ENCODE data around the gene PRADC1. TPM values are rescaled to one million over a fixed set of nuclear protein-coding genes. Genes with fewer than 3 reads are reported as not detected.

The PRADC1 gene
- total and polyA plus RNA-seq, 2 experiments from 2014 or later, result 40.7 to 47.8 TPM

DNA sequence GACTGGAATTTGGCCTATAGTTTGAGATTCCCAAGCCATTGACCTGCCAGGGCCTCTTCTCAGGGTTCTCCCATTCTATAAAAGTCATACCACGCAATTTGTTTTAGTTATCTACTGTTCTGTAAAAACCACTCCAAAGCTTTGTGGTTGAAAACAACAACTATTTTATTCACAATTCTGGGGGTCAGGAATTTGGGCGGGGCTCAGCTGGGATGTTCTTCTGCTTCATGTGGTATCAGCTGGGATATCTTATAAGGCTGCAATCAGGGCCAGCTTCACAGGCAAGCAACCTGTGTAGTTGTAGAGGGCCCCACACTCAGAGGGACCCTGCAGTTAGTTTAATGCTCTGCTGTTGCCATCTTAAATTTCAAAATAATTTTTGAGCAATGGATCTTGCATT is 47.1 kb downstream of the PRADC1 start:
- Histone ChIP-seq H3K36me3 (ENCODE audit: low read depth) (no peaks in the 10 kb centered on the region), H3K27ac (no peak overlapping the region), H3K79me2 (ENCODE audit: insufficient read depth) (no peaks in the 10 kb centered on the region), H3K4me2 (ENCODE audit: unreplicated experiment) (no peak overlapping the region), H3K4me3 (no peak overlapping the region), H2AFZ (no peak overlapping the region), H4K20me1 (ENCODE audit: insufficient read depth) (no peaks in the 10 kb centered on the region), H3K9me2 (ENCODE audit: insufficient read depth) (no peaks in the 10 kb centered on the region), H3K4me1 (ENCODE audit: insufficient read depth) (no peaks in the 10 kb centered on the region), H3K9ac (no peak overlapping the region), H3F3A (ENCODE audit: insufficient read depth) (no peaks in the 10 kb centered on the region), H3K9me3 (ENCODE audit: low read depth) (no peaks in the 10 kb centered on the region), H3K27me3 (replicated peaks; ENCODE audit: insufficient read depth) (peaks cover 13% of the 10 kb centered on the region; the same call in 1 of the 2 replicates)
- 32 to 38% methylated on average over 2 of the region's 2 CpGs for WGBS, 2 experiments (ENCODE audit: low coverage in 1 of 2, low lambda C conversion rate in 2 of 2, missing lambda C conversion rate in 2 of 2)
- TF ChIP-seq EZH2phosphoT487 (IDR thresholded peaks at IDR 0.05; ENCODE audit: insufficient read depth, low read depth) (no peak), EZH2 (IDR thresholded peaks at IDR 0.05; ENCODE audit: insufficient read depth, poor library complexity, severe bottlenecking) (no peak)
- DNase-seq, result no peak
- in situ Hi-C loops (cut with MboI), result loop anchor here (10.0 kb wide), 1 partner anchor 291 kb away; no protein-coding TSS in a partner anchor

Other genes starting within 250 kb of the PRADC1 start
- 16.4 and 17.1 TPM in 2 replicates for gene SFXN5, start 161.5 kb downstream of the PRADC1 start, total RNA-seq (2014; rRNA removed; shearing (Covaris generic))
- gene SFXN5, start 161.5 kb downstream of the PRADC1 start, polyA plus RNA-seq (2016; fragmentation: Nextera tagmentation; extraction: Ambion mirVana), result 7.3 and 10.0 TPM in 2 replicates
- gene RAB11FIP5, start 120.3 kb downstream of the PRADC1 start, total RNA-seq (2014; rRNA removed; shearing (Covaris generic)), result 71.9 and 76.6 TPM in 2 replicates
- 34.4 and 35.0 TPM in 2 replicates for gene RAB11FIP5, start 120.3 kb downstream of the PRADC1 start, polyA plus RNA-seq (2016; fragmentation: Nextera tagmentation; extraction: Ambion mirVana)
- not detected in 2 replicates for gene NOTO, start 30.7 kb downstream of the PRADC1 start, total RNA-seq (2014; rRNA removed; shearing (Covaris generic))
- gene NOTO, start 30.7 kb downstream of the PRADC1 start, polyA plus RNA-seq (2016; fragmentation: Nextera tagmentation; extraction: Ambion mirVana), result not detected in 2 replicates
- 20.1 and 33.0 TPM in 2 replicates for gene SMYD5, start 19.0 kb downstream of the PRADC1 start, total RNA-seq (2014; rRNA removed; shearing (Covaris generic))
- 15.0 and 17.5 TPM in 2 replicates for gene SMYD5, start 19.0 kb downstream of the PRADC1 start, polyA plus RNA-seq (2016; fragmentation: Nextera tagmentation; extraction: Ambion mirVana)
- gene CCT7, start 1.1 kb upstream of the PRADC1 start, total RNA-seq (2014; rRNA removed; shearing (Covaris generic)), result 272 and 316 TPM in 2 replicates
- 213 and 225 TPM in 2 replicates for gene CCT7, start 1.1 kb upstream of the PRADC1 start, polyA plus RNA-seq (2016; fragmentation: Nextera tagmentation; extraction: Ambion mirVana)
- gene FBXO41, start 51.2 kb upstream of the PRADC1 start, total RNA-seq (2014; rRNA removed; shearing (Covaris generic)), result 1.0 and 1.1 TPM in 2 replicates
- 0.38 and 0.44 TPM in 2 replicates for gene FBXO41, start 51.2 kb upstream of the PRADC1 start, polyA plus RNA-seq (2016; fragmentation: Nextera tagmentation; extraction: Ambion mirVana)
- not detected in 2 replicates for gene EGR4, start 60.3 kb upstream of the PRADC1 start, total RNA-seq (2014; rRNA removed; shearing (Covaris generic))
- 0.08 TPM in 1 of 2 replicates, not detected in the other for gene EGR4, start 60.3 kb upstream of the PRADC1 start, polyA plus RNA-seq (2016; fragmentation: Nextera tagmentation; extraction: Ambion mirVana)
- gene ALMS1, start 152.6 kb upstream of the PRADC1 start, total RNA-seq (2014; rRNA removed; shearing (Covaris generic)), result 9.8 and 15.9 TPM in 2 replicates
- 3.1 and 3.4 TPM in 2 replicates for gene ALMS1, start 152.6 kb upstream of the PRADC1 start, polyA plus RNA-seq (2016; fragmentation: Nextera tagmentation; extraction: Ambion mirVana)

All from GM23248 (cell line).